K562 (cell line): ENCODE results near the gene PLPP4. TPM values are rescaled to one million over a fixed set of nuclear protein-coding genes. Genes with fewer than 3 reads are reported as not detected.

Source experiments
- ATAC-seq: fragments of 200-7000 bp; cut with Tn5 transposase; 3 replicates; pipeline ENCODE4 v1.9.1; 2020; ENCODE audit warnings: moderate library complexity
- BruUV-seq: library from RNA; stranded (reverse); fragments of 400-500 nt; replicated peaks from 2 replicates; lab custom pipeline; 2021; lab: Mats Ljungman, UMichigan
- CTCF ChIA-PET: fragments of 300-600 bp; formaldehyde crosslinking; extraction: SDS; loops from one replicate; lab custom pipeline; 2021; ENCODE audit warnings: low intra/inter-chr PET ratio; lab: Yijun Ruan, JAX
- POLR2A ChIA-PET: fragments of 300-600, 350-650 bp; sonication (Branson Sonifier 250); formaldehyde crosslinking; extraction: SDS; loops from one replicate; lab custom pipeline; 2021; ENCODE audit warnings: antibody characterized with exemption, inconsistent platforms; lab: Yijun Ruan, JAX
- DNase-seq, 4 experiments: peaks; one replicate each; pipeline versions ENCODE4 v3.0.0 to v3.0.0-alpha.2; 2011 to 2018; ENCODE audit warnings: low spot score in 3 of 4, mixed read lengths in 3 of 4; ENCODE audit errors: extremely low read depth in 1 of 4
- FAIRE-seq: peaks from 2 replicates; lab custom pipeline; 2011; peaks lifted over from hg19 to GRCh38; lab: Jason Lieb, UNC
- H2AFZ ChIP-seq: 2 replicates; pipeline ENCODE4 v1.6.0; 2011; ENCODE audit warnings: low read depth, low read length, control low read depth, inconsistent platforms
- H3K27ac ChIP-seq: fragments of 200-600 bp; 3 replicates; pipeline ENCODE4 v1.8.0; 2011; ENCODE audit warnings: low read depth, mild to moderate bottlenecking, control low read depth, inconsistent platforms, low read length, moderate library complexity, mixed read lengths; ENCODE audit errors: extremely low read depth
- H3K27me3 ChIP-seq, 2 experiments: fragments of 300-600 bp in 1 of 2; 2 replicates in 1 of 2; 3 replicates in 1 of 2; pipeline versions ENCODE4 v1.6.0 to v1.8.0; 2011; ENCODE audit warnings: inconsistent platforms in 2 of 2, low read length in 2 of 2, mild to moderate bottlenecking in 1 of 2, mixed read lengths in 1 of 2, moderate library complexity in 1 of 2; ENCODE audit not compliant: control insufficient read depth in 2 of 2, insufficient read depth in 2 of 2
- H3K36me3 ChIP-seq: fragments of 300-600 bp; 3 replicates; pipeline ENCODE4 v1.8.0; 2011; ENCODE audit warnings: mild to moderate bottlenecking, low read length, inconsistent platforms; ENCODE audit not compliant: control insufficient read depth, insufficient read depth
- H3K4me1 ChIP-seq, 2 experiments: fragments of 200-600 bp in 1 of 2; replicated peaks in 1 of 2; 2 replicates in 1 of 2; 3 replicates in 1 of 2; pipeline versions ENCODE4 v1.5.1 to v1.8.0; 2011; ENCODE audit warnings: inconsistent platforms in 2 of 2, low read length in 2 of 2, mild to moderate bottlenecking in 1 of 2, mixed read lengths in 1 of 2, moderate library complexity in 1 of 2; ENCODE audit not compliant: control insufficient read depth in 2 of 2, insufficient read depth in 2 of 2
- H3K4me2 ChIP-seq: 2 replicates; pipeline ENCODE4 v1.6.1; 2011; ENCODE audit warnings: low read length, control low read depth, inconsistent platforms, mixed read lengths; ENCODE audit not compliant: insufficient read depth
- H3K4me3 ChIP-seq: fragments of 200-600 bp; sonication (generic), shearing (Covaris generic); 2 replicates; pipeline ENCODE4 v1.5.1; 2016; ENCODE audit warnings: control low read depth, inconsistent platforms
- H3K79me2 ChIP-seq: fragments of 200-600 bp; 3 replicates; pipeline ENCODE4 v1.8.0; 2011; ENCODE audit warnings: low read length, inconsistent platforms; ENCODE audit not compliant: control insufficient read depth, insufficient read depth
- H3K9ac ChIP-seq, 2 experiments: 2 replicates each; pipeline versions ENCODE4 v1.6.0 to v1.6.1; 2011; ENCODE audit warnings: low read depth in 2 of 2, low read length in 2 of 2, control low read depth in 1 of 2, inconsistent platforms in 1 of 2, mild to moderate bottlenecking in 1 of 2, mixed read lengths in 1 of 2; ENCODE audit not compliant: insufficient read depth in 1 of 2
- H3K9me1 ChIP-seq: one replicate; pipeline ENCODE4 v1.6.0; 2011; ENCODE audit warnings: inconsistent platforms, mild to moderate bottlenecking, low read length, moderate library complexity; ENCODE audit not compliant: control insufficient read depth, insufficient read depth
- H3K9me3 ChIP-seq: replicated peaks from 2 replicates; pipeline ENCODE4 v1.5.1; 2011; ENCODE audit warnings: low read depth, low read length, inconsistent platforms; ENCODE audit not compliant: control insufficient read depth, insufficient read depth
- H4K20me1 ChIP-seq: replicated peaks from 2 replicates; pipeline ENCODE4 v1.6.1; 2011; ENCODE audit warnings: low read length, inconsistent platforms, mixed read lengths; ENCODE audit not compliant: control insufficient read depth, insufficient read depth
- CHD2 ChIP-seq: IDR thresholded peaks from 2 replicates; pipeline ENCODE4 v1.6.1; 2011; ENCODE audit warnings: low read depth, low read length
- E2F1 ChIP-seq: sonication (generic); formaldehyde crosslinking; IDR thresholded peaks from 2 replicates; pipeline ENCODE4 v1.8.1; 2023; ENCODE audit warnings: mild to moderate bottlenecking, missing genetic modification reagents, moderate library complexity
- GABPA ChIP-seq: fragments of 200-800 bp; sonication (Bioruptor generic); conservative IDR thresholded peaks from 2 replicates; pipeline ENCODE4 v1.6.1; 2016; ENCODE audit warnings: low read depth, missing genetic modification characterization, missing compliant biosample characterization
- MAFF ChIP-seq: IDR thresholded peaks from 2 replicates; pipeline ENCODE4 v1.6.1; 2012; ENCODE audit warnings: low read length, improper control_type of control experiment
- MAX ChIP-seq: sonication (generic); formaldehyde crosslinking; IDR thresholded peaks from 2 replicates; pipeline ENCODE4 v1.9.0; 2022; ENCODE audit warnings: mild to moderate bottlenecking, missing genetic modification reagents
- NCOA2 ChIP-seq, 2 experiments: fragments of 450-650 bp; IDR thresholded peaks; 2 replicates each; pipeline ENCODE4 v1.6.1; 2018; ENCODE audit warnings: mild to moderate bottlenecking in 2 of 2, moderate library complexity in 1 of 2; ENCODE audit not compliant: partially characterized antibody in 2 of 2
- PML ChIP-seq: IDR thresholded peaks from 2 replicates; pipeline ENCODE4 v1.6.1; 2012; ENCODE audit warnings: low read length, inconsistent platforms
- RUNX1 ChIP-seq: sonication (generic); IDR thresholded peaks from 2 replicates; pipeline ENCODE4 v1.6.1; 2016; ENCODE audit warnings: antibody characterized with exemption, low read depth
- SNRNP70 ChIP-seq: fragments of 200-400 bp; formaldehyde crosslinking; optimal IDR thresholded peaks from 2 replicates; pipeline ENCODE3; 2017; ENCODE audit warnings: low read depth, low read length
- TFE3 ChIP-seq: fragments of 450-650 bp; formaldehyde crosslinking; IDR thresholded peaks from 2 replicates; pipeline ENCODE4 v1.4.0; 2020; ENCODE audit warnings: mild to moderate bottlenecking, mixed read lengths
- THRA ChIP-seq: fragments of 450-650 bp; IDR thresholded peaks from 2 replicates; pipeline ENCODE4 v1.6.1; 2017; ENCODE audit warnings: mild to moderate bottlenecking, moderate library complexity
- ZNF224 ChIP-seq: sonication (generic); formaldehyde crosslinking; IDR thresholded peaks from 2 replicates; pipeline ENCODE4 v1.8.0; 2022; ENCODE audit warnings: mild to moderate bottlenecking, missing genetic modification reagents
- ZNF311 ChIP-seq: fragments of 250-450 bp; sonication (Bioruptor Pico); IDR thresholded peaks from 2 replicates; pipeline ENCODE4 v1.4.0; 2020; ENCODE audit warnings: mild to moderate bottlenecking, moderate library complexity
- ZNF354B ChIP-seq: fragments of 250-450 bp; sonication (Bioruptor Pico); IDR thresholded peaks from 2 replicates; pipeline ENCODE4 v1.4.0; 2020
- WGBS: fragments of 100-300 bp; shearing (Covaris generic); methylation state at CpG from one replicate; pipeline ENCODE4 v1.1.6; 2016; ENCODE audit warnings: low coverage, mixed read lengths; ENCODE audit not compliant: insufficient coverage; ENCODE audit errors: missing lambda C conversion rate; 5-methylcytosine and 5-hydroxymethylcytosine counted together
- in situ Hi-C: fragments of 300-500 bp; cut with MboI; formaldehyde crosslinking; loops from 4 replicates; pipeline ENCODE4 v1.15.0; 2018; ENCODE audit warnings: inconsistent platforms, mixed read lengths
- intact Hi-C: fragments of 100-400 bp; cut with micrococcal nuclease; formaldehyde crosslinking; loops from 2 replicates; pipeline ENCODE4 v1.14.2; 2022
- polyA plus RNA-seq, 8 experiments: library from polyadenylated mRNA; depleted of rRNA in 4 of 8; stranded (reverse) in 5 of 8; unstranded in 3 of 8; fragments of >200 nt; fragmentation: Nextera tagmentation in 2 of 8; fragmentation: Illumina TruSeq in 1 of 8; extraction: Ambion mirVana in 2 of 8; extraction: Trizol in 1 of 8; gene quantifications; 2 replicates each; pipeline versions ENCODE4 v1.2.1 to v1.2.3, GENCODE V29; 2011 to 2014; ENCODE audit warnings: inconsistent platforms in 1 of 8, missing spikeins in 1 of 8
- total RNA-seq, 7 experiments: library from RNA; depleted of rRNA in 6 of 7; stranded (reverse); fragments of >200 nt in 6 of 7; fragmentation: Illumina TruSeq in 2 of 7; extraction: Trizol in 2 of 7; gene quantifications; 2 replicates each; pipeline versions ENCODE4 v1.2.1 to v1.2.3, GENCODE V29; 2011 to 2021; ENCODE audit warnings: low replicate concordance in 1 of 7

Gene PLPP4
- total and polyA plus RNA-seq, 9 of the 15 experiments (the other 6 are each of a cell fraction or from before 2014, with no cell fraction given) = 0.08 TPM; not detected in 8

GRCh38 chr10:120505866-120506265 is 48.8 kb downstream of the PLPP4 start:
- ATAC-seq (no peak), FAIRE-seq (no peak), DNase-seq (no peak)
- no peaks in the 10 kb centered on the region for H3K9me3 ChIP-seq
- no peak overlapping the region for H3K4me2 ChIP-seq
- H3K9me1 ChIP-seq = no peaks in the 10 kb centered on the region
- H3K27me3 ChIP-seq = no peaks in the 10 kb centered on the region
- H3K36me3 ChIP-seq = no peaks in the 10 kb centered on the region
- in situ Hi-C loops (no loop called here), intact Hi-C loops (no loop called here)
- no peak overlapping the region for H3K27ac ChIP-seq
- H3K9ac ChIP-seq = no peak overlapping the region
- ChIA-PET CTCF (no interaction called here), POLR2A (no interaction called here)
- no peaks in the 10 kb centered on the region for H4K20me1 ChIP-seq
- no peak overlapping the region for H3K4me3 ChIP-seq
- H3K4me1 ChIP-seq = no peaks in the 10 kb centered on the region
- BruUV-seq = no TSS peak
- no peak for TF ChIP-seq CHD2
- no peak for TF ChIP-seq MAFF
- TF ChIP-seq ZNF311 = no peak
- TF ChIP-seq TFE3 (CRISPR knock-in tag) = no peak
- TF ChIP-seq GABPA (tag) = no peak
- no peak for TF ChIP-seq E2F1 (CRISPR knock-in tag)
- no peak for TF ChIP-seq THRA
- TF ChIP-seq ZNF224 = no peak
- TF ChIP-seq ZNF354B (CRISPR knock-in tag) = no peak
- no peak for TF ChIP-seq PML
- TF ChIP-seq MAX (CRISPR knock-in tag) = no peak
- TF ChIP-seq NCOA2 (IDR thresholded peaks at IDR 0.05; ENCODE audit: partially characterized antibody in 2 of 2) = no peak
- TF ChIP-seq RUNX1 = no peak
- TF ChIP-seq SNRNP70 = no peak
- WGBS = 0% methylated on average over 4 of the region's 4 CpGs
- no peaks in the 10 kb centered on the region for H3K79me2 ChIP-seq
- no peak overlapping the region for H2AFZ ChIP-seq
